HG03432 (cell line): ENCODE data around the gene TSPAN2.
"Not testable (repeated sequence)": the region's sequence is repeated elsewhere in the genome, so short reads cannot be mapped to it uniquely, and the experiment has no call there.

Source experiments
- ATAC-seq: cut with Tn5 transposase; IDR thresholded peaks from one replicate; pipeline ENCODE4 v1.9.1; 2021; ENCODE audit warnings: mild to moderate bottlenecking, moderate library complexity; ENCODE audit not compliant: unreplicated experiment

The TSPAN2 gene

DNA sequence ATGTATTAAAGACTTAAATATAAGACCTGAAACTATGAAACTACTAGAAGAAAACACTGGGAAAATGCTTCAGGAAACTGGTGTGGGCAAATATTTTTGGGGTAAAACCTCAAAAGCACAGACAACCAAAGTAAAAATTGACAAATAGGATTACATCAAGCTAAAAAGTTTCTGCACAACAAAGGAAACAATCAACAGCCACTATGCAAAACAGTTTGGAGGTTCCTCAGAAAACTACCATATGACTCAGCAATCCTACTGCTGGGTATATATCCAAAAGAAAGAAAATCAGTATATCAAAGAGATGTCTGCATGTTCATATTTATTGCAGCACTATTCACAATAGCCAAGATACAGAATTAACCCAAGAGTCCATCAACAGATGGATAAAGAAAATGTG is 42.6 kb downstream of the TSPAN2 start:
- no peak for ATAC-seq

DNA sequence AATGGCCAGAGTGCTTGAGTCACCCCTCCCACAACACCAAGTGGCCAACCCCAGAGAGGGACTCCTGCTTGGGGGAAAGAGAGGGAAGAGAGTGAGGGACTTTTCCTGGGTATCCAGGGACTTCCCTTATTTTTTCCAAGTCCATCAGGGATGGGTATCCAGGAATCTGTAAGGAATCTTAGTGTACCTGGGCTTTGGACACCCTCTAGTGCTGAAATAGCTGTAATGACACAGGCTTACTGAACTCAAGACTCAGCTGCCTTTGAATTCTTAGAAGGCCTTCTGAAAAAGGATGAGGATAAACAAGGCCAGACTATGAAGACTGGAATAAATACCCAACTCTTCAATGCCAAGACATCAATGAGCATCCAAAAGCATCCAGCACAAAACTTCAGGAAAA is 47.6 kb downstream of the TSPAN2 start:
- no peak for ATAC-seq

DNA sequence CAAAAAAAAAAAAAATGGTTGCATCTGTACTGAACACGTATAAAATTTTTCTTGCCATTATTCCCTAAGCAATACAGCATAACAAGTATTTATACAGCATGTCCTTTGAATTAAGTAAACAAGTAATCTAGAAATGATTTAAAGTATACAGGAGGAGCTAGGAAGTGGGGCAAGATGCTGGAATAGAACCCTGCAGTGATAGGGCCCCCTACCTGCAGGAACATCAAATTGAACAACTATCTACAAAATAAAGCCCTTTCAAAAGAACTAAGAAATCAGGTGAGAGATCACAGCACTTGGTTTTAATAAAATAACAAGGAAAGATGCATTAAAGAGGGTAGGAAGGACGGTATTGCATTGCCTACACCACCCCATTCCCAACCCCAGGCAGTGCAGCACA is 48.8 kb downstream of the TSPAN2 start:
- ATAC-seq: no peak

DNA sequence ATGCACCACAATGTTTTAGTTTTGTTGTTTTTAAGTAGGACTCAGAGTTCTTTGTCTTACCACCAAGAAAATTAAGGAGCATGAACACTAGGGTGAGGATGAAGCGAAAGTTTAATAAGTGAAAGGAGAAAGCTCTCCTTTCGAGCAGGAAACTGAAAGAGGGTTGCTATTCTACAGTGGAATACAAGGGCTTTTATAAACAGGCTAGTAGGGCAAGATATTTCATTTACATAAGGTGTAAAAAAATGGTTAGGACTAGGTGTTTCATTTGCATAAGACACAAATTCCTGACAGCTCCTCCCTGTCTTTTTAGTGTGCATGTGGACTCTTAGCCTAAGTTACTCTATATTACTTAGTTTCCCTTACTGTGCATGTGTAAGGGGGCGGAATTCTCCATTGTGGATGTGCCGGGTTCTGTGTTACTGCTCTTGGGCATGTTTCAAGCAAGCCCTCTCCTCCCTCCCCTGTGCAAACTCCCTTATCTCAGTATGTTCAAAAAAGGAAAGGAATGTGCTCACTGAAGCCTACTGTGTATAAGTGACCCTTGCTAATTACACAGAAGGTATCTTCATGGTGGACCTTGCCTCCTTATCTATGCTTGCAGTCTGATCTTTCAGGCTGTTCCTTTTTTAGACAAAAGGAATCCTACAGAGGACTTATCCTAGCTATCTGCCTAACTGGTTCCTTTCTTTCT is 52.3 kb downstream of the TSPAN2 start:
- ATAC-seq: no peak

DNA sequence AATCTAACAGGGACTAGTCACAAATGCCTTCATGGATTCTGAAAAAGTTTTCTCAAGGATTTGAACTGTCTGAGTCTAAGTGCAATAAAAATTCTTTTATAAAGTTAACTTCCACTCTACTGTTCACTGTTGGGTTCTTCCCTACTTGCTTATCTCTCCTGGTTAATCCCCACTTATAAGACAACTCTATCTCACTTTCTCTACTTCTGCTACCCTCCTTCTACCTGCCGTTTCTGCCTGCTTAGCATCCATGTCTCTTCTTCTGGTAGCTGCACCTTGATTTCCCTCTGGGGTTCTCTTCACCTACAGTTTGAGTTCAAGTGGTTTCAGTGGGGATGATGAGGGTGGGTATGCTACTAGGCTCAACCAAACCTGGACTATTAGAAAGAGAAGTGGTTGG is 53.7 kb downstream of the TSPAN2 start:
- ATAC-seq: no peak

DNA sequence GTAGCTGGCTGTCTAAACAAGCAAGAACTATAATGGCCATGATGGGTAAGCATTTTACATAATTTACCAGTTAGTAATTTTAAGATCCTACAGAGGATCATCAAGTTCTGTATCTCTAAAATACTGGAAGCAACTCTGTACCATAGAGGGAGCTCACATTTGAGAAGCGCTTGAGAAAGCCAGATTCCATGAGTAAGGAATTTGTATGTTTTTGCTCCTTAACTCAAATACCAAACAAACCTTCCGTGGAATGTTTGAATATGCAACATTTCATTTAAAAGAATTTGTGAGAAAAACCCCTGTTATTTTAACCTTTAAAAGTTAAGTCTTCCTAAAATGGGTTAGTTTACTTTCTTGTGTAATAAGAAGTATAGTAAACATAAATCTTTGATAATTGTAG is 57.7 kb downstream of the TSPAN2 start:
- ATAC-seq: no peak

DNA sequence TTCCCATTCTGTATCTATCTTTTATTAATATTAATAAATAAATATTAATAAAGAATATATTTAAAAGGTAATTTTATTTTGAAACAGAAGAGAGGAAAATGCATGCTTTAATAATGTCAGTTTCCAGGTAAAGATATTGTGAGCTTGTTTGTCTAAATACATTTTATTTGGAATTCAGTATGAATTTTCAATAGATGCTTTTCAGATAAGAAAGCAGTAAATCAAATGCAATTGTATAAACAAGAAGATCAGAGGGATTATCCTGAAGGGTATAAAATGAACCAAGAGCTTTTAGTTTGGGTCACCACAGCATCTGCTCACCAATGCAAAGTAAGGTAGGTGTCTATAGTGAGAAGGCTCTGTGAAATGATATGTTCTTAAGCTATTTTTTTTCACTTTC is 59.8 kb downstream of the TSPAN2 start, which contains the start of gene TSHB:
TSS of gene TSHB (plus strand) at position 301 of the 400 bp plus-strand sequence. CDS start 3,537 bp downstream, outside the sequence.
- ATAC-seq: no peak

DNA sequence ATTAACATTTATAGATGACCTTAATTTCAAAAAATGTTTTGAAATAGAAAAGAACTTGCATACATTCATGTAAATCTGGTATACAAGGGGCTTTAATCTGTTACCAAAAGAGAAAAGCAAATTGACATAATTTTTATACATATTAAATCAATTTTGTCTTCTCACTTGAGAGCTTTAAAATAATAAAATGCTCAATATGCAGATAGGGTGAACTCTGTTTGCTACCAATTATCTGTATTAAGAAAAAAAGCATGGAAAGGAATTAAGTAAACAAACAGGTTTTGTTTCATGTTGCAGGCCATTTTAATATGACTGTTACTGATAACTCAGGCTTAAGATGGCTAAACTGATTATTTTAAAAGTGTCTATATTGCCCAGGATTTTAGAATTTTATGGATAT is 65.7 kb downstream of the TSPAN2 start:
- ATAC-seq: no peak

GRCh38 chr1:115021145-115021544 is 68.2 kb downstream of the TSPAN2 start:
- ATAC-seq: no peak

DNA sequence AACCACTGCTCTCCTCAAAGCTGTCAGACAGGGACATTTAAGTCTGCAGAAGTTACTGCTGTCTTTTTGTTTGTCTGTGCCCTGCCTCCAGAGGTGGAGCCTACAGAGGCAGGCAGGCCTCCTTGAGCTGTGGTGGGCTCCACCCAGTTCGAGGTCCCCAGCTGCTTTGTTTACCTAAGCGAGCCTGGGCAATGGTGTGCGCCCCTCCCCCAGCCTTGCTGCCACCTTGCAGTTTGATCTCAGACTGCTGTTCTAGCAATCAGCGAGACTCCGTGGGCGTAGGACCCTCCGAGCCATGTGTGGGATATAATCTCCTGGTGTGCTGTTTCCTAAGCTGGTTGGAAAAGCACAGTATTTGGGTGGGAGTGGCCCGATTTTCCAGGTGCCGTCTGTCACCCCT is 69.8 kb downstream of the TSPAN2 start:
- not testable (repeated sequence) for ATAC-seq

DNA sequence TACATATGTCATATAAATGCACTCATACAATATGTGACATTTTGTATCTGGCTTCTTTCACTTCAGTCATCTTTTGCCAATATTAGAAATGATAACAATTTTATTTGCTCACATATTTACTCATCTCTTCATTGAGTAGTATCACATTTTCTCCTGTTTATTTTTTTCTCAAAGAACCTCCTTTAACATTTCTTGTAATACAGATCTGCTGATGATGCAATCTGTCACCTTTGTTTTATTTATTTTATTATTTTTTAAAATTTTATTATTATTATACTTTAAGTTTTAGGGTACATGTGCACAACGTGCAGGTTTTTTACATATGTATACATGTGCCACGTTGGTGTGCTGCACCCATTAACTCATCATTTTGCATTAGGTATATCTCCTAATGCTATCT is 75.5 kb downstream of the TSPAN2 start:
- no peak for ATAC-seq

- ATAC-seq: no peak
Observed at GRCh38 chr1:115012434-115012833, 76.9 kb downstream of the TSPAN2 start.

- no peak for ATAC-seq
Observed at GRCh38 chr1:115012006-115012405, 77.3 kb downstream of the TSPAN2 start.

GRCh38 chr1:115006191-115006590 is 83.1 kb downstream of the TSPAN2 start:
- ATAC-seq: no peak
